ENCODE data around the gene LY6G6C.

LY6G6C gene

GRCh38 chr6:31739639-31740396, 18.3 kb upstream of the LY6G6C start, which contains the start of gene MSH5:
Gene MSH5 (plus strand): TSS chr6:31740005. CDS start chr6:31740467, 462 bp downstream.
- no peaks in the 10 kb centered on the region for H3K9me3 ChIP-seq (ENCODE audit: control insufficient read depth, low read depth, low read length)
- peaks cover 27% of the 10 kb centered on the region for H3K4me1 ChIP-seq (ENCODE audit: control insufficient read depth, low read depth, low read length)
- H3K27ac ChIP-seq (ENCODE audit: low read length): peak within 1 kb of the TSS; percentile 97
- peak within 1 kb of the TSS; percentile 97 for H3K9ac ChIP-seq (ENCODE audit: low read length)
- peaks cover 5% of the 10 kb centered on the region for H3K36me3 ChIP-seq (ENCODE audit: control insufficient read depth, low read depth, low read length)
- H3K27me3 ChIP-seq (ENCODE audit: control insufficient read depth, insufficient read depth, low read length): no peaks in the 10 kb centered on the region
- H3K4me3 ChIP-seq (ENCODE audit: low read length): peak within 1 kb of the TSS; percentile 72

- Histone ChIP-seq H3K4me3 (ENCODE audit: low read length) (peak overlapping the region; percentile 69), H3K9ac (ENCODE audit: low read length) (peak overlapping the region; percentile 37), H3K9me3 (ENCODE audit: control insufficient read depth, low read depth, low read length) (no peaks in the 10 kb centered on the region), H3K36me3 (ENCODE audit: control insufficient read depth, low read depth, low read length) (peaks cover 14% of the 10 kb centered on the region), H3K27me3 (ENCODE audit: control insufficient read depth, insufficient read depth, low read length) (no peaks in the 10 kb centered on the region), H3K4me1 (ENCODE audit: control insufficient read depth, low read depth, low read length) (peaks cover 34% of the 10 kb centered on the region), H3K27ac (ENCODE audit: low read length) (peak overlapping the region; percentile 44)
Observed at GRCh38 chr6:31737991-31738979, 16.7 kb upstream of the LY6G6C start.

- peak overlapping the region; percentile 37 for H3K9ac ChIP-seq (ENCODE audit: low read length)
- no peaks in the 10 kb centered on the region for H3K27me3 ChIP-seq (ENCODE audit: control insufficient read depth, insufficient read depth, low read length)
- peak overlapping the region; percentile 44 for H3K27ac ChIP-seq (ENCODE audit: low read length)
- no peaks in the 10 kb centered on the region for H3K9me3 ChIP-seq (ENCODE audit: control insufficient read depth, low read depth, low read length)
- peak overlapping the region; percentile 69 for H3K4me3 ChIP-seq (ENCODE audit: low read length)
- H3K36me3 ChIP-seq (ENCODE audit: control insufficient read depth, low read depth, low read length): peaks cover 18% of the 10 kb centered on the region
- peaks cover 34% of the 10 kb centered on the region for H3K4me1 ChIP-seq (ENCODE audit: control insufficient read depth, low read depth, low read length)
Observed at GRCh38 chr6:31737315-31737990, 15.9 kb upstream of the LY6G6C start.

- H3K27me3 ChIP-seq (ENCODE audit: control insufficient read depth, insufficient read depth, low read length): no peaks in the 10 kb centered on the region
- H3K36me3 ChIP-seq (ENCODE audit: control insufficient read depth, low read depth, low read length): peaks cover 20% of the 10 kb centered on the region
- H3K4me3 ChIP-seq (ENCODE audit: low read length): peak overlapping the region; percentile 69
- peak overlapping the region; percentile 78 for H3K27ac ChIP-seq (ENCODE audit: low read length)
- H3K4me1 ChIP-seq (ENCODE audit: control insufficient read depth, low read depth, low read length): peaks cover 34% of the 10 kb centered on the region
- H3K9me3 ChIP-seq (ENCODE audit: control insufficient read depth, low read depth, low read length): no peaks in the 10 kb centered on the region
- peak overlapping the region; percentile 66 for H3K9ac ChIP-seq (ENCODE audit: low read length)
Observed at GRCh38 chr6:31736768-31737314, 15.3 kb upstream of the LY6G6C start.

- peak within 1 kb of the TSS; percentile 78 for H3K27ac ChIP-seq (ENCODE audit: low read length)
- peak within 1 kb of the TSS; percentile 66 for H3K9ac ChIP-seq (ENCODE audit: low read length)
- H3K9me3 ChIP-seq (ENCODE audit: control insufficient read depth, low read depth, low read length): no peaks in the 10 kb centered on the region
- peaks cover 25% of the 10 kb centered on the region for H3K36me3 ChIP-seq (ENCODE audit: control insufficient read depth, low read depth, low read length)
- peak within 1 kb of the TSS; percentile 69 for H3K4me3 ChIP-seq (ENCODE audit: low read length)
- H3K27me3 ChIP-seq (ENCODE audit: control insufficient read depth, insufficient read depth, low read length): no peaks in the 10 kb centered on the region
- H3K4me1 ChIP-seq (ENCODE audit: control insufficient read depth, low read depth, low read length): peaks cover 34% of the 10 kb centered on the region
Observed at GRCh38 chr6:31736021-31736767, 14.6 kb upstream of the LY6G6C start, which contains the start of gene CLIC1. Gene CLIC1 (minus strand): TSS chr6:31736530. CDS start chr6:31736300, 230 bp downstream.

GRCh38 chr6:31734821-31735406, 13.4 kb upstream of the LY6G6C start:
- H3K9me3 ChIP-seq (ENCODE audit: control insufficient read depth, low read depth, low read length): no peaks in the 10 kb centered on the region
- peak overlapping the region; percentile 55 for H3K27ac ChIP-seq (ENCODE audit: low read length)
- no peaks in the 10 kb centered on the region for H3K27me3 ChIP-seq (ENCODE audit: control insufficient read depth, insufficient read depth, low read length)
- H3K9ac ChIP-seq (ENCODE audit: low read length): peak overlapping the region; percentile 66
- peak overlapping the region; percentile 69 for H3K4me3 ChIP-seq (ENCODE audit: low read length)
- H3K36me3 ChIP-seq (ENCODE audit: control insufficient read depth, low read depth, low read length): peaks cover 25% of the 10 kb centered on the region
- peaks cover 39% of the 10 kb centered on the region for H3K4me1 ChIP-seq (ENCODE audit: control insufficient read depth, low read depth, low read length)

DNA sequence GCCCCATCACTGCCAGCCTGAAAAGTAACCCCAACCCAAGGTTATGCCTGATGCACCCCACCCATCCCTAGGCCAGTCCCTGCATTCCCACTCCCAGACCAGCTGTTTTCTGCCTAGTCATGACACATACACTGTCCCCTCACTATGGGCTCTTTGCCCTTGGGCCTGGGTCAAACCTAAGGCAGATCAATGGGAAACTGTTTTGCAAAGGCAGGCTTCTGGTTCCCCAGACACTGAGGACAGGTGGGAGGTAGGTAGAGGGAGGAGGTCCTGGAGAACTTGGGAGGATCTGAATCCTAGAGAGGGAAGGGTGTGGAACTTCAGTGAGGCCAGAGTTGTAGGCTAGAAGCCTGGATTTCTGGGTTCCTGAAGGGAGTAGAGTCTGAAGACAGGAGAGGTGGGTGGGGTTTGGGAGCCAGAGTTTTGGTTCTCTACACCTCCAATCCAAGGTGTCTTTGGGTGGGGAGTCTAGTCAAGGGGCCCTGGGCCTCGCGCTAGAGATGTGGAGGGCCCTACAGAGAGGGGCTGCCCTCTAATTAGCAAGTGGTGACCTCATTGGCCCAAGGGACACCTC, 12.8 kb upstream of the LY6G6C start:
- Histone ChIP-seq H3K36me3 (ENCODE audit: control insufficient read depth, low read depth, low read length) (peaks cover 25% of the 10 kb centered on the region), H3K9ac (ENCODE audit: low read length) (peak overlapping the region; percentile 66), H3K27ac (ENCODE audit: low read length) (no peak overlapping the region), H3K27me3 (ENCODE audit: control insufficient read depth, insufficient read depth, low read length) (no peaks in the 10 kb centered on the region), H3K4me1 (ENCODE audit: control insufficient read depth, low read depth, low read length) (peaks cover 37% of the 10 kb centered on the region), H3K9me3 (ENCODE audit: control insufficient read depth, low read depth, low read length) (no peaks in the 10 kb centered on the region), H3K4me3 (ENCODE audit: low read length) (peak overlapping the region; percentile 69)

- Histone ChIP-seq H3K9ac (ENCODE audit: low read length) (no peak overlapping the region), H3K4me3 (ENCODE audit: low read length) (no peak overlapping the region), H3K4me1 (ENCODE audit: control insufficient read depth, low read depth, low read length) (peaks cover 33% of the 10 kb centered on the region), H3K27ac (ENCODE audit: low read length) (no peak overlapping the region), H3K36me3 (ENCODE audit: control insufficient read depth, low read depth, low read length) (peaks cover 25% of the 10 kb centered on the region), H3K27me3 (ENCODE audit: control insufficient read depth, insufficient read depth, low read length) (no peaks in the 10 kb centered on the region), H3K9me3 (ENCODE audit: control insufficient read depth, low read depth, low read length) (no peaks in the 10 kb centered on the region)
Observed at GRCh38 chr6:31733734-31734133, 12.2 kb upstream of the LY6G6C start.

GRCh38 chr6:31732029-31732428, 10.5 kb upstream of the LY6G6C start:
- Histone ChIP-seq H3K4me3 (ENCODE audit: low read length) (no peak overlapping the region), H3K27me3 (ENCODE audit: control insufficient read depth, insufficient read depth, low read length) (no peaks in the 10 kb centered on the region), H3K4me1 (ENCODE audit: control insufficient read depth, low read depth, low read length) (peaks cover 17% of the 10 kb centered on the region), H3K9ac (ENCODE audit: low read length) (no peak overlapping the region), H3K36me3 (ENCODE audit: control insufficient read depth, low read depth, low read length) (peaks cover 33% of the 10 kb centered on the region), H3K27ac (ENCODE audit: low read length) (no peak overlapping the region), H3K9me3 (ENCODE audit: control insufficient read depth, low read depth, low read length) (no peaks in the 10 kb centered on the region)

DNA sequence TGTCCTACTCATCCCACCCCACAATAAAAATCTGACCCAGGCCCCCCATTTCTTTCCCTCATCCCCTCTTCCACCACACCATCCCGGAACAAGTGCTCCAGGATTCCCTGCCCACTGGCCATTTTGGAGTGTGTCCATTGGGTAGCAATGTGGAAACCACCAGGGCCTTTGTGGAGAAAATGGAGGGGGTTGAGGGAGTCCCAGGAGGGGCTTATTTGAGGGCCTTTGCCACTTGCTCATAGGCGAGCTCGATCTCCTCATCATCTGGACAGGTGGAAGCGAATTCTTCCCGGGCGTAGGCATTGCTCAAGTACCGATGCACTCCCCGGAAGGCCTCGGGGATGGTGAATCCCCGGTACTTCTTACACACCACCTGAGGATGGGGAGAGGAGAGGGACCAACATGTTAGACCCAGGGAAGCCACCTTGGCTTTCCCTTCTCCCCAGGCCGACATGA, 9.1 kb upstream of the LY6G6C start:
- Histone ChIP-seq H3K36me3 (ENCODE audit: control insufficient read depth, low read depth, low read length) (peaks cover 43% of the 10 kb centered on the region), H3K4me3 (ENCODE audit: low read length) (peak overlapping the region; percentile 73), H3K27ac (ENCODE audit: low read length) (no peak overlapping the region), H3K9ac (ENCODE audit: low read length) (no peak overlapping the region), H3K4me1 (ENCODE audit: control insufficient read depth, low read depth, low read length) (peaks cover 12% of the 10 kb centered on the region), H3K27me3 (ENCODE audit: control insufficient read depth, insufficient read depth, low read length) (no peaks in the 10 kb centered on the region), H3K9me3 (ENCODE audit: control insufficient read depth, low read depth, low read length) (no peaks in the 10 kb centered on the region)

Data from iPS-18a (cell line).